Adrenal gland (tissue), 5 donors: ENCODE results near the gene TMEM235.

Experiments used
- POLR2A ChIP-seq, 2 donors: fragments of 450-650 bp; IDR thresholded peaks; one replicate each; pipeline ENCODE4 v1.6.1; 2017; ENCODE audit warnings: antibody characterized with exemption in 2 of 2, mild to moderate bottlenecking in 2 of 2, moderate library complexity in 1 of 2
- TF ChIP-seq, protein P1 (sequence below), 6 experiments: fragments of 450-650 bp in 4 of 6; fragments of 200-600 bp in 2 of 6; sonication (generic) in 1 of 6; IDR thresholded peaks; 1 replicate in 5 of 6; 2 replicates in 1 of 6; pipeline versions ENCODE4 v1.5.1 to v1.8.0; 2016 to 2021; ENCODE audit warnings: antibody characterized with exemption in 6 of 6, mild to moderate bottlenecking in 2 of 6, moderate library complexity in 1 of 6
- donor health status: DM: no; HTN: no; CAD: no.

- TF ChIP-seq, protein P1, sequence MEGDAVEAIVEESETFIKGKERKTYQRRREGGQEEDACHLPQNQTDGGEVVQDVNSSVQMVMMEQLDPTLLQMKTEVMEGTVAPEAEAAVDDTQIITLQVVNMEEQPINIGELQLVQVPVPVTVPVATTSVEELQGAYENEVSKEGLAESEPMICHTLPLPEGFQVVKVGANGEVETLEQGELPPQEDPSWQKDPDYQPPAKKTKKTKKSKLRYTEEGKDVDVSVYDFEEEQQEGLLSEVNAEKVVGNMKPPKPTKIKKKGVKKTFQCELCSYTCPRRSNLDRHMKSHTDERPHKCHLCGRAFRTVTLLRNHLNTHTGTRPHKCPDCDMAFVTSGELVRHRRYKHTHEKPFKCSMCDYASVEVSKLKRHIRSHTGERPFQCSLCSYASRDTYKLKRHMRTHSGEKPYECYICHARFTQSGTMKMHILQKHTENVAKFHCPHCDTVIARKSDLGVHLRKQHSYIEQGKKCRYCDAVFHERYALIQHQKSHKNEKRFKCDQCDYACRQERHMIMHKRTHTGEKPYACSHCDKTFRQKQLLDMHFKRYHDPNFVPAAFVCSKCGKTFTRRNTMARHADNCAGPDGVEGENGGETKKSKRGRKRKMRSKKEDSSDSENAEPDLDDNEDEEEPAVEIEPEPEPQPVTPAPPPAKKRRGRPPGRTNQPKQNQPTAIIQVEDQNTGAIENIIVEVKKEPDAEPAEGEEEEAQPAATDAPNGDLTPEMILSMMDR (IDR thresholded peaks at IDR 0.05) = no peak
- TF ChIP-seq POLR2A (IDR thresholded peaks at IDR 0.05) = no peak
Measured at GRCh38 chr17:78252701-78253635, 21.5 kb downstream of the TMEM235 start.
